ENCODE results near the gene TCF12.
"Not testable (repeated sequence)": the region's sequence is repeated elsewhere in the genome, so short reads cannot be mapped to it uniquely, and the experiment has no call there.

The TCF12 gene

DNA sequence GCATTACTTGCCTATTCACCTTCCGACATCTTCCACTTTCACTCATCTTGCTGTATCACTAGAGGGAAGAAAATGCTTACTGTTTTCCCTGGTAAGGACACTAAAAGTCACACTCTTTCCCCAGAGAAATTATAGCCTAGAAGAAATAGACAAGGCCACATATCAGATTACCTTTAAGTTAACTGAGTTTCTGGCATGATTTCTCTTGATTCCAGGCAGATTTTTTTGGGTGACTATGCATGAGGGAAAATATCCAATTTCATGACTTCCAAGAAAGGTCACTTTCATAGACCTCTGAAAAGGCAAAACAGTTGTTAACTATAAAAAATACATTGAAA is 30.3 kb downstream of the TCF12 start:
- no peak for DNase-seq

- DNase-seq, result no peak
Observed at GRCh38 chr15:56950979-56951378, 32.5 kb downstream of the TCF12 start.

GRCh38 chr15:56953790-56954189 is 35.3 kb downstream of the TCF12 start:
- DNase-seq, result no peak

DNA sequence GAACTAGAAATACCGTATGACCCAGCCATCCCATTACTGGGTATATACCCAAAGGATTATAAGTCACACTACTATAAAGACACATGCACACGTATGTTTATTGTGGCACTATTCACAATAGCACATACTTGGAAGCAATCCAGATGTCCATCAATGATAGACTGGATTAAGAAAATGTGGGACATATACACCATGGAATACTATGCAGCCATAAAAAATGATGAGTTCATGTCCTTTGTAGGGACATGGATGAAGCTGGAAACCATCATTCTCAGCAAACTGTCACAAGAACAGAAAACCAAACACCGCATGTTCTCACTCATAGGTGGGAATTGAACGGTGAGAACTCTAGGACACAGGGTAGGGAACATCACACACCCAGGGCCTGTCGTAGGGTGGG is 36.6 kb downstream of the TCF12 start:
- not testable (repeated sequence) for DNase-seq

GRCh38 chr15:56956538-56956937 is 38.1 kb downstream of the TCF12 start:
- no peak for DNase-seq

- DNase-seq, result no peak
Observed at GRCh38 chr15:56957812-56958406, 39.5 kb downstream of the TCF12 start.

DNA sequence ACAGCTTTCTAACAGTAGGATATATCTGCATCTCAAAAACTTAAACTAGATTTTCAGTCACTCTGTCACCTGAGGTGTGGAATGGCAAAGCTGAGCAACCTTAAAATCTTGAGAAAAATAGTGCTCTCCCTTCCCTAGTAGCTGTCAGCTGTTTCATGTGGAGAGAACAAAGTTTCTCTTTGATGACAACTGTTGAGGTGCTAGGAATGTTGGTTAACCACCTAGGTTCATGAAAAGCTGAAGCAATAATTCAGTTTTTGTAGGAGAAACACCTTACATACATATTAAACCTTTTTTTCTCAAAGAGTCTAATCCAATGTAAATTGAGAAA is 40.8 kb downstream of the TCF12 start:
- DNase-seq, result no peak

- DNase-seq, result no peak
Observed at GRCh38 chr15:56960116-56960515, 41.7 kb downstream of the TCF12 start.

GRCh38 chr15:56963126-56963525 is 44.7 kb downstream of the TCF12 start:
- no peak for DNase-seq

DNA sequence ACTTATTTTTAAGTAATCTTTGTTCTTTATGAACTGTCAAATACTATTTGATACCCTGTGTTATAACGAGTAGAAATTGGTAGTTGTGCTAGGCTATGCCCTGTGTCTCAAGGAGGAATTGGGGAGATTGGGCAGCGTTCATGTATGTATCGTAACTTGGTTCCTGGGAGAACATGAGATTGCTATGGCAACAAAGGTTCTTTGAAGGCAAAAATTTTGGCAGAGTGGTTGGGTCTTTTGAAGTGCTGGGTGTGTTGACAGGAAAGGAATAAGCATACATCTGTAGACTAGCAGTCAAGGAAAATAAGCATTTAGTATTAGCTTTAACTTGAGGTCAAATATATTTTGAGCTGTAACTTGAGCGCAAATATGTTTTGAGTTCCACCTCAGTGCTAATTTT is 45.3 kb downstream of the TCF12 start:
- DNase-seq, result no peak

- no peak for DNase-seq
Observed at GRCh38 chr15:56964182-56964581, 45.7 kb downstream of the TCF12 start.

DNA sequence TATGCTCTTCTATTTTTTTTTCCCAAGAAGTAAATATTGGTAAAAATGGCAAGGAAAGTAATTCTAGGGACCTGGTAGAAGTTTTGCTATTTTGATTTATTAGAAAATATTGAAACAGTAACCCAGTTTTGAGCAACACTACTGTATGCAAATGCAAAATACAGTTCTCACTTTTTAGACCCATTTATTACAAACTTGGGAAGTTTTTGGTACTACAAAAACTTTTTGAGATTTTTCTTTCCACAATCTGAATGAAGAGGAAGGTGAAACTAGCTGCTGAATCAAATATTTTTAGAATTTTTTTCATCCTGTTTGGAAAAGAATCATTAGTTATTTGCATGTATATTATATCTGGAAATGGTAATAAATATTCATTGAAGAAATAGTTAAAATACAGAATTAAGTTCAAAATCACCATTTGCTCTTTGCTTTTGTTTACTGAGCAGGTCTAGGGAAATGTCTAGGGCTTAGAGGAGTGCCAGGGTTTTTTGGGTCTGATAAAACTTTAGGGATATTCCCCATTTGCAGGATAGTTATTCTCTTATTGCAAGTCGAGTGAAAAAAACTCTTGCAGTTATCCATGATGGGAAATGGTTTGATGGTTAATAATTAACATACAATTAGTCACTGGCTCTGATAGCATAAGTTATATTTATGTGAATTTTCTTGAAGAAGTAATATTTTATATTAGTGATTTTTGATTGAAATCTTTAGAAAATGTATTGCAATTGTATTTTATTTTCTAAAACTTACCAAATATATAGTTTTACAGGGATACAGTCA is 47.0 kb downstream of the TCF12 start:
- DNase-seq, result no peak

DNA sequence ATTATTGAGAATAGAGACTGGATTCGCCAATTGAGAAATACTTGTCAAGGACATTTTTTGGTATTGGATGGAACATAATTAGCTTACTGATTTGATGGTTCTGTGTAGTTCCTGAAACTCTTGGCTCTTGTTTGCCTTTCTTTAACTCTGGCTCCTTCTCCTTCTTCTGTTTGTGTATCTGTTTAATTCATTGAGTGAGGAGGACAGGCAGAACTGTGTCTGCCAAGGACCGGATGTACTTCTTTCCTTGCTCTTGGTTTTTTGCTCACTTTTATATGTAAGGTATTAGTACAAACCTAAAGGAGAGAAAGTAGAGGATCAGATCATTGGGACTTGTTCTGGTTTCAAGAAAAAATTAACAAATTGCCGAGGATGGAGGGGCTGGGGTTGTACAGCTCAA is 48.9 kb downstream of the TCF12 start:
- no peak for DNase-seq

- no peak for DNase-seq
Observed at GRCh38 chr15:56968256-56968655, 49.8 kb downstream of the TCF12 start.

GRCh38 chr15:56968821-56969220 is 50.4 kb downstream of the TCF12 start:
- DNase-seq, result no peak

- no peak for DNase-seq
Observed at GRCh38 chr15:56969265-56969895, 50.9 kb downstream of the TCF12 start.

- DNase-seq, result no peak
Observed at GRCh38 chr15:56971571-56971970, 53.1 kb downstream of the TCF12 start.

GRCh38 chr15:56972016-56972415 is 53.6 kb downstream of the TCF12 start:
- no peak for DNase-seq

DNA sequence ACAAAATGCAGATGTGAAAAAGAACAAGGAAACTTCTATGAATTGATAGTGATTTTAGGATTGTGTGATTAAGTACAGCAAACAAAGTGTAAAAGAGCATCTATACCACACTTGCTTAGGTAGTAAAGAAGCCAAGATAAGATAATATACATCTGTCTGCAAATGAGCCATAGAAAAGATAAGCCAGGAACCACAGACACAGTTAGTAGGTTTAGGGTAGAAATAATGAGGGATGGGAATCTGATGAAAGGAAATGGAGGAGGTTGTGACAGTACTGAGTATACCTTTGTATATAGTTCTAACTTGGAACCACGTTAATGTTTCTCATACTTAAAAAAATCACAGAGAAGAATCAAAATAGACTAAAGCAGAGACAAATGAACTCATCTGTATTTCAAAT is 54.0 kb downstream of the TCF12 start:
- no peak for DNase-seq

- no peak for DNase-seq
Observed at GRCh38 chr15:56973463-56973862, 55.0 kb downstream of the TCF12 start.

- no peak for DNase-seq
Observed at GRCh38 chr15:56977232-56977631, 58.8 kb downstream of the TCF12 start.

DNA sequence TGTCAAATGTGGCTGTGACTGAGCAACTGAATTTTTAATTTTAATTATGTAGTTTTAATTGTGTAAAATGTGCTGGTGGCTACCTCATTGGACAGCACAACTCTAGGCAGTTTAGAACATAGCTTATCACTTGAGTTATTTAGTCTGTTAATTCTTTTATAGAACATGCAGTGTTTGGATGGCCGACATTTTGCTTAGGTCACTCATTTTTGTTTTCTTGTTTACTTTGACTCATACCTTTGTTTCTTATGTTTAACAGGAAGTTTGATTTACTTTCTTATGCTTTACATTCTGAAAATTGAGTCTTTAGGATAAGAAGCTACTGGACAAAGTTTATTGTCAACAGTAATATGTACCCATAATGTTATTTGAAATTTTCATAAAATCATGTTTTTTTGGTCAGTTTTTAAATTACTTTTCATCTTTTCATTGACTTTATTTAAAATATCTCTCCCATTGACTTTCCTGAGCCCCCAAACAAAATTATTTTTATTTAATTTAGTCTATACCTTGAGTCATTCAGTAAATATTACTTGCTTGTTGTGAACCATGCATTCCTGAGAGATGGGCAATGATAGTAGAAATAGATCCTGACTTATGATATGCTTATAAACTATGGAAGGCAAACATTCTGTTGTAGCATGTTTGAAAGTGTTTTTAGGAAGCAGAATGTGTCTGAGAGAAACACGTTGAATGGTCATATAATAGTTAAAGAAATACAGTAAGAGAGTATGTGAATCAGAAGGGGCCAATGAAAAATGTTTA is 60.6 kb downstream of the TCF12 start:
- no peak for DNase-seq

DNA sequence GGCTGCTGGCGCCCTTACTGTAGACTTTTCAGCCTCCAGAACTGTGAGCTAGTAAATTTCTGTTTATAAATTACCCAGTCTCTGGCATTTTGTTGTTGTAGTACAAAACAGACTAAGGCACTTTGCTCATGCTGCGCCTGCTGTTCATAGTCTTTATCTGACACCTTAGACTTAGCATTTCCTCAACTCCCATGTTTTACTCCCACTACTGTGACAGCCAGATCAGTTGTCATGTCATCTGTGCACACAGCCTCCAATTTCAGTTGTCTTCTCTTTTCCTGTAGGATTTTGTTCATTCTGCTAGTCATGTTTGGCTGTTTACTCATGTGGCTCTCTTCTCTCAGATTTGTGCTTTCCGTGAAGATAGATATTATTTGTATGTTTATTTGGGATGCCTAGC is 62.0 kb downstream of the TCF12 start:
- no peak for DNase-seq

GRCh38 chr15:56981160-56981559 is 62.7 kb downstream of the TCF12 start:
- no peak for DNase-seq

Measured in effector CD4-positive, alpha-beta T cell (primary cell).